ENCODE results near the gene ETV3L.

GRCh38 chr1:157107702-157108101 is 8.1 kb upstream of the ETV3L start:
- TF ChIP-seq CTCF (IDR thresholded peaks at IDR 0.05; ENCODE audit: poor library complexity) (no peak), EZH2 (IDR thresholded peaks at IDR 0.05; ENCODE audit: borderline replicate concordance) (no peak)

Measured in hepatocyte (in vitro differentiated cells).